ENCODE measurements around the gene TRIM2. TPM values are rescaled to one million over a fixed set of nuclear protein-coding genes. Genes with fewer than 3 reads are reported as not detected.

Gene TRIM2
- total RNA-seq, 1 donor from 2014 or later = 51.8 TPM

- DNase-seq (ENCODE audit: low read depth) = no peak
- peak overlapping the region; percentile 82 for H3K27ac ChIP-seq (ENCODE audit: low read depth, low read length)
- peak overlapping the region; percentile 84 for H3K27ac Mint-ChIP-seq (ENCODE audit: unreplicated experiment)
- H2AFZ ChIP-seq (ENCODE audit: low read depth, low read length) = peak overlapping the region; percentile 96
- H3K27me3 Mint-ChIP-seq (ENCODE audit: low read depth, unreplicated experiment) = no peaks in the 10 kb centered on the region
- H3K4me3 Mint-ChIP-seq (ENCODE audit: unreplicated experiment) = peak overlapping the region; percentile 94
- no peaks in the 10 kb centered on the region for H3K27me3 ChIP-seq (ENCODE audit: insufficient read depth, low read length)
- H3K9me3 ChIP-seq (ENCODE audit: insufficient read depth, low read depth, low read length) = no peaks in the 10 kb centered on the region
- no peaks in the 10 kb centered on the region for H3K9me3 Mint-ChIP-seq (ENCODE audit: unreplicated experiment)
- H3K9ac ChIP-seq (ENCODE audit: low read length) = peak overlapping the region; percentile 88
- H3K4me1 ChIP-seq (ENCODE audit: insufficient read depth, low read length) = peaks cover 11% of the 10 kb centered on the region
- FAIRE-seq = no peak
- peaks cover 19% of the 10 kb centered on the region for H3K4me1 Mint-ChIP-seq (ENCODE audit: low read depth, unreplicated experiment)
- peaks cover 18% of the 10 kb centered on the region for H4K20me1 ChIP-seq (ENCODE audit: insufficient read depth, low read length)
- H3K4me3 ChIP-seq (ENCODE audit: insufficient read depth, low read depth, low read length) = peak overlapping the region; percentile 74
- no peaks in the 10 kb centered on the region for H3K36me3 ChIP-seq (ENCODE audit: insufficient read depth, low read length)
- TF ChIP-seq EZH2 (IDR thresholded peaks at IDR 0.05; ENCODE audit: insufficient read depth, low read length) = no peak
- TF ChIP-seq, protein P1, sequence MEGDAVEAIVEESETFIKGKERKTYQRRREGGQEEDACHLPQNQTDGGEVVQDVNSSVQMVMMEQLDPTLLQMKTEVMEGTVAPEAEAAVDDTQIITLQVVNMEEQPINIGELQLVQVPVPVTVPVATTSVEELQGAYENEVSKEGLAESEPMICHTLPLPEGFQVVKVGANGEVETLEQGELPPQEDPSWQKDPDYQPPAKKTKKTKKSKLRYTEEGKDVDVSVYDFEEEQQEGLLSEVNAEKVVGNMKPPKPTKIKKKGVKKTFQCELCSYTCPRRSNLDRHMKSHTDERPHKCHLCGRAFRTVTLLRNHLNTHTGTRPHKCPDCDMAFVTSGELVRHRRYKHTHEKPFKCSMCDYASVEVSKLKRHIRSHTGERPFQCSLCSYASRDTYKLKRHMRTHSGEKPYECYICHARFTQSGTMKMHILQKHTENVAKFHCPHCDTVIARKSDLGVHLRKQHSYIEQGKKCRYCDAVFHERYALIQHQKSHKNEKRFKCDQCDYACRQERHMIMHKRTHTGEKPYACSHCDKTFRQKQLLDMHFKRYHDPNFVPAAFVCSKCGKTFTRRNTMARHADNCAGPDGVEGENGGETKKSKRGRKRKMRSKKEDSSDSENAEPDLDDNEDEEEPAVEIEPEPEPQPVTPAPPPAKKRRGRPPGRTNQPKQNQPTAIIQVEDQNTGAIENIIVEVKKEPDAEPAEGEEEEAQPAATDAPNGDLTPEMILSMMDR (IDR thresholded peaks at IDR 0.05; ENCODE audit: insufficient read depth, low read depth, low read length) = no peak
- peaks cover 2% of the 10 kb centered on the region for H3K36me3 Mint-ChIP-seq (ENCODE audit: low read depth, unreplicated experiment)
- H3K79me2 ChIP-seq (ENCODE audit: insufficient read depth, low read length) = peaks cover 37% of the 10 kb centered on the region
- peak overlapping the region; percentile 92 for H3K4me2 ChIP-seq (ENCODE audit: low read length)
These were observed 18.6 kb downstream of the TRIM2 start for GRCh38 chr4:153222707-153223426.

- no peaks in the 10 kb centered on the region for H3K36me3 ChIP-seq (ENCODE audit: insufficient read depth, low read length)
- H3K9me3 ChIP-seq (ENCODE audit: insufficient read depth, low read depth, low read length) = no peaks in the 10 kb centered on the region
- H3K4me3 ChIP-seq (ENCODE audit: insufficient read depth, low read depth, low read length) = peak overlapping the region; percentile 74
- TF ChIP-seq, protein P1 (IDR thresholded peaks at IDR 0.05; ENCODE audit: insufficient read depth, low read depth, low read length) = no peak
- TF ChIP-seq EZH2 (IDR thresholded peaks at IDR 0.05; ENCODE audit: insufficient read depth, low read length) = no peak
- FAIRE-seq = no peak
- H3K27me3 Mint-ChIP-seq (ENCODE audit: low read depth, unreplicated experiment) = no peaks in the 10 kb centered on the region
- H3K27me3 ChIP-seq (ENCODE audit: insufficient read depth, low read length) = no peaks in the 10 kb centered on the region
- peaks cover 23% of the 10 kb centered on the region for H4K20me1 ChIP-seq (ENCODE audit: insufficient read depth, low read length)
- peak overlapping the region; percentile 82 for H3K27ac ChIP-seq (ENCODE audit: low read depth, low read length)
- peaks cover 24% of the 10 kb centered on the region for H3K4me1 Mint-ChIP-seq (ENCODE audit: low read depth, unreplicated experiment)
- peak overlapping the region; percentile 90 for H3K4me3 Mint-ChIP-seq (ENCODE audit: unreplicated experiment)
- H2AFZ ChIP-seq (ENCODE audit: low read depth, low read length) = peak overlapping the region; percentile 96
- H3K4me2 ChIP-seq (ENCODE audit: low read length) = peak overlapping the region; percentile 92
- peak overlapping the region; percentile 84 for H3K27ac Mint-ChIP-seq (ENCODE audit: unreplicated experiment)
- H3K9ac ChIP-seq (ENCODE audit: low read length) = peak overlapping the region; percentile 88
- peaks cover 2% of the 10 kb centered on the region for H3K36me3 Mint-ChIP-seq (ENCODE audit: low read depth, unreplicated experiment)
- peaks cover 40% of the 10 kb centered on the region for H3K79me2 ChIP-seq (ENCODE audit: insufficient read depth, low read length)
- peaks cover 15% of the 10 kb centered on the region for H3K4me1 ChIP-seq (ENCODE audit: insufficient read depth, low read length)
- no peak for DNase-seq (ENCODE audit: low read depth)
- no peaks in the 10 kb centered on the region for H3K9me3 Mint-ChIP-seq (ENCODE audit: unreplicated experiment)
These were observed 19.2 kb downstream of the TRIM2 start for GRCh38 chr4:153223427-153223801.

- no peak overlapping the region for H3K27ac Mint-ChIP-seq (ENCODE audit: unreplicated experiment)
- Histone ChIP-seq H3K36me3 (ENCODE audit: insufficient read depth, low read length) (no peaks in the 10 kb centered on the region), H3K4me1 (ENCODE audit: insufficient read depth, low read length) (peaks cover 20% of the 10 kb centered on the region), H3K9me3 (ENCODE audit: insufficient read depth, low read depth, low read length) (no peaks in the 10 kb centered on the region), H2AFZ (ENCODE audit: low read depth, low read length) (no peak overlapping the region), H4K20me1 (ENCODE audit: insufficient read depth, low read length) (peaks cover 27% of the 10 kb centered on the region), H3K27ac (ENCODE audit: low read depth, low read length) (peak overlapping the region; percentile 82), H3K4me3 (ENCODE audit: insufficient read depth, low read depth, low read length) (peak overlapping the region; percentile 74), H3K4me2 (ENCODE audit: low read length) (peak overlapping the region; percentile 92), H3K27me3 (ENCODE audit: insufficient read depth, low read length) (no peaks in the 10 kb centered on the region), H3K79me2 (ENCODE audit: insufficient read depth, low read length) (peaks cover 40% of the 10 kb centered on the region), H3K9ac (ENCODE audit: low read length) (peak overlapping the region; percentile 88)
- FAIRE-seq (no peak), DNase-seq (ENCODE audit: low read depth) (peak; percentile 72)
- H3K27me3 Mint-ChIP-seq (ENCODE audit: low read depth, unreplicated experiment) = no peaks in the 10 kb centered on the region
- H3K9me3 Mint-ChIP-seq (ENCODE audit: unreplicated experiment) = no peaks in the 10 kb centered on the region
- H3K4me1 Mint-ChIP-seq (ENCODE audit: low read depth, unreplicated experiment) = peaks cover 29% of the 10 kb centered on the region
- H3K36me3 Mint-ChIP-seq (ENCODE audit: low read depth, unreplicated experiment) = peaks cover 2% of the 10 kb centered on the region
- peak overlapping the region; percentile 90 for H3K4me3 Mint-ChIP-seq (ENCODE audit: unreplicated experiment)
- TF ChIP-seq, protein P1 (IDR thresholded peaks at IDR 0.05; ENCODE audit: insufficient read depth, low read depth, low read length) = no peak
- TF ChIP-seq EZH2 (IDR thresholded peaks at IDR 0.05; ENCODE audit: insufficient read depth, low read length) = no peak
These were observed 19.7 kb downstream of the TRIM2 start for GRCh38 chr4:153223930-153224329.

Data from astrocyte (in vitro differentiated cells and primary cell).